Measurements from ENCODE around the gene SMAD6.
A peak's percentile ranks its signal among the peaks of the same experiment; 100 is the strongest.

The SMAD6 gene

GRCh38 chr15:66702035-66702786 is at the start of gene SMAD6:
Gene SMAD6, plus strand, starts transcription at chr15:66702236. Its CDS starts 1,023 bp downstream, at chr15:66703259.
- DNase-seq: peak; percentile 46

GRCh38 chr15:66652806-66653205 is 49.2 kb upstream of the SMAD6 start:
- DNase-seq: no peak

- DNase-seq: no peak
Observed at GRCh38 chr15:66653398-66653797, 48.6 kb upstream of the SMAD6 start.

- DNase-seq: no peak
Observed at GRCh38 chr15:66653852-66654251, 48.2 kb upstream of the SMAD6 start.

GRCh38 chr15:66654361-66654738 is 47.7 kb upstream of the SMAD6 start:
- DNase-seq: no peak

GRCh38 chr15:66654739-66655375 is 47.2 kb upstream of the SMAD6 start:
- peak; percentile 3 for DNase-seq

- no peak for DNase-seq
Observed at GRCh38 chr15:66655511-66655910, 46.5 kb upstream of the SMAD6 start.

- DNase-seq: no peak
Observed at GRCh38 chr15:66655997-66656396, 46.0 kb upstream of the SMAD6 start.

- no peak for DNase-seq
Observed at GRCh38 chr15:66657185-66658020, 44.6 kb upstream of the SMAD6 start.

GRCh38 chr15:66658044-66658443 is 44.0 kb upstream of the SMAD6 start:
- DNase-seq: no peak

- DNase-seq: no peak
Observed at GRCh38 chr15:66658855-66659254, 43.2 kb upstream of the SMAD6 start.

- no peak for DNase-seq
Observed at GRCh38 chr15:66659384-66659783, 42.7 kb upstream of the SMAD6 start.

- no peak for DNase-seq
Observed at GRCh38 chr15:66661432-66662096, 40.5 kb upstream of the SMAD6 start.

GRCh38 chr15:66662522-66662921 is 39.5 kb upstream of the SMAD6 start:
- DNase-seq: no peak

GRCh38 chr15:66663664-66664063 is 38.4 kb upstream of the SMAD6 start:
- no peak for DNase-seq

GRCh38 chr15:66670175-66670574 is 31.9 kb upstream of the SMAD6 start:
- no peak for DNase-seq

- DNase-seq: no peak
Observed at GRCh38 chr15:66670762-66671580, 31.1 kb upstream of the SMAD6 start.

- no peak for DNase-seq
Observed at GRCh38 chr15:66672867-66673266, 29.2 kb upstream of the SMAD6 start.

- DNase-seq: peak; percentile 3
Observed at GRCh38 chr15:66673410-66674322, 28.4 kb upstream of the SMAD6 start.

- no peak for DNase-seq
Observed at GRCh38 chr15:66674756-66675155, 27.3 kb upstream of the SMAD6 start.

- DNase-seq: no peak
Observed at GRCh38 chr15:66675446-66675845, 26.6 kb upstream of the SMAD6 start.

Data from activated effector memory CD4-positive, alpha-beta T cell treated with Interleukin-2 at 50 U/mL for 16 hours (primary cell).